HL-60/S4 treated with retinoic acid at 250 ng/mL for 4 days and 3 days (cell line): ENCODE measurements around the gene CFAP43.
"Not testable (repeated sequence)": the region's sequence is repeated elsewhere in the genome, so short reads cannot be mapped to it uniquely, and the experiment has no call there.

Experiments
- in situ Hi-C: fragments of 300-500 bp; cut with MboI; formaldehyde crosslinking; loops from 2 replicates; pipeline ENCODE4 v1.7.0; 2022; ENCODE audit warnings: low sequenced_read_pairs

CFAP43 gene

GRCh38 chr10:104230490-104230889 is 1.7 kb downstream of the CFAP43 start:
- in situ Hi-C loops, result no loop called here

- in situ Hi-C loops, result loop anchor here (25.0 kb wide), 2 partner anchors 336 to 511 kb away; no protein-coding TSS in a partner anchor
Observed at GRCh38 chr10:104223304-104223703, 8.9 kb downstream of the CFAP43 start.

GRCh38 chr10:104220522-104220921 is 11.6 kb downstream of the CFAP43 start:
- in situ Hi-C loops, result loop anchor here (25.0 kb wide), 2 partner anchors 333 to 508 kb away; no protein-coding TSS in a partner anchor

- in situ Hi-C loops, result loop anchor here (25.0 kb wide), 2 partner anchors 331 to 506 kb away; no protein-coding TSS in a partner anchor
Observed at GRCh38 chr10:104218751-104219150, 13.4 kb downstream of the CFAP43 start.

GRCh38 chr10:104216631-104217030 is 15.5 kb downstream of the CFAP43 start:
- in situ Hi-C loops, result loop anchor here (25.0 kb wide), 2 partner anchors 329 to 504 kb away; no protein-coding TSS in a partner anchor

GRCh38 chr10:104209575-104210198 is 22.5 kb downstream of the CFAP43 start:
- in situ Hi-C loops, result loop anchor here (25.0 kb wide), 2 partner anchors 322 to 497 kb away; no protein-coding TSS in a partner anchor

GRCh38 chr10:104208730-104209129 is 23.4 kb downstream of the CFAP43 start:
- in situ Hi-C loops, result loop anchor here (25.0 kb wide), 2 partner anchors 321 to 496 kb away; no protein-coding TSS in a partner anchor

GRCh38 chr10:104202231-104202630 is 29.9 kb downstream of the CFAP43 start:
- in situ Hi-C loops, result loop anchor here (25.0 kb wide), 2 partner anchors 315 to 490 kb away; no protein-coding TSS in a partner anchor

- in situ Hi-C loops, result loop anchor here (25.0 kb wide), 2 partner anchors 314 to 489 kb away; no protein-coding TSS in a partner anchor
Observed at GRCh38 chr10:104201636-104202035, 30.5 kb downstream of the CFAP43 start.

- in situ Hi-C loops, result no loop called here
Observed at GRCh38 chr10:104199567-104199966, 32.6 kb downstream of the CFAP43 start.

- in situ Hi-C loops, result no loop called here
Observed at GRCh38 chr10:104197364-104197763, 34.8 kb downstream of the CFAP43 start.

GRCh38 chr10:104195706-104196105 is 36.5 kb downstream of the CFAP43 start:
- in situ Hi-C loops, result no loop called here

- in situ Hi-C loops, result no loop called here
Observed at GRCh38 chr10:104193787-104194186, 38.4 kb downstream of the CFAP43 start.

- in situ Hi-C loops, result no loop called here
Observed at GRCh38 chr10:104190695-104191094, 41.5 kb downstream of the CFAP43 start.

GRCh38 chr10:104183682-104184081 is 48.5 kb downstream of the CFAP43 start:
- in situ Hi-C loops, result no loop called here

GRCh38 chr10:104174136-104174535 is 58.0 kb downstream of the CFAP43 start:
- in situ Hi-C loops, result not testable (repeated sequence)

GRCh38 chr10:104170610-104171254 is 61.4 kb downstream of the CFAP43 start:
- in situ Hi-C loops, result no loop called here

- in situ Hi-C loops, result no loop called here
Observed at GRCh38 chr10:104155591-104155990, 76.6 kb downstream of the CFAP43 start.

GRCh38 chr10:104151737-104152136 is 80.4 kb downstream of the CFAP43 start:
- in situ Hi-C loops, result no loop called here

- in situ Hi-C loops, result no loop called here
Observed at GRCh38 chr10:104150139-104150538, 82.0 kb downstream of the CFAP43 start.

GRCh38 chr10:104146882-104147281 is 85.3 kb downstream of the CFAP43 start:
- in situ Hi-C loops, result no loop called here

GRCh38 chr10:104144931-104145330 is 87.2 kb downstream of the CFAP43 start:
- in situ Hi-C loops, result no loop called here
